SU-DHL-6 (cell line): Measurements from ENCODE around the gene FBXL2.

Source experiments
- CTCF ChIP-seq: fragments of 200-600 bp; sonication (generic); IDR thresholded peaks from one replicate; pipeline ENCODE4 v1.5.1; 2017; ENCODE audit warnings: antibody characterized with exemption, mild to moderate bottlenecking, low read length, moderate library complexity; ENCODE audit not compliant: insufficient read depth, poor library complexity, severe bottlenecking
- EZH2phosphoT487 ChIP-seq: fragments of 200-600 bp; sonication (generic), shearing (Covaris generic); conservative IDR thresholded peaks from 2 replicates; pipeline ENCODE4 v1.6.1; 2018; ENCODE audit warnings: mild to moderate bottlenecking, antibody characterized with exemption, low read length, moderate library complexity, mixed read lengths

- TF ChIP-seq CTCF (no peak), EZH2phosphoT487 (no peak)
These were observed 103.4 kb downstream of the FBXL2 start for GRCh38 chr3:33380653-33381052.
